ENCODE measurements around the gene MAML3. TPM values are rescaled to one million over a fixed set of nuclear protein-coding genes. Genes with fewer than 3 reads are reported as not detected.

Gene MAML3
- total and polyA plus RNA-seq, 2 donors, result 4.3 to 5.2 TPM

- Histone ChIP-seq H3K27ac (ENCODE audit: low read depth in 1 of 2, low read length in 1 of 2) (no peak overlapping the region), H3K36me3 (ENCODE audit: control insufficient read depth in 2 of 2, insufficient read depth in 2 of 2, low read length in 1 of 2) (no peaks in the 10 kb centered on the region), H3K27me3 (ENCODE audit: control insufficient read depth in 2 of 2, insufficient read depth in 1 of 2, low read length in 1 of 2) (no peaks in the 10 kb centered on the region), H3K9me3 (ENCODE audit: control insufficient read depth in 2 of 2, insufficient read depth in 1 of 2, low read length in 1 of 2) (no peaks in the 10 kb centered on the region), H3K4me3 (ENCODE audit: low read length in 2 of 2) (no peak overlapping the region), H3K4me1 (ENCODE audit: control insufficient read depth in 2 of 2, insufficient read depth in 2 of 2, low read length in 2 of 2) (peaks cover 0 to 33% of the 10 kb centered on the region in 2 donors)
- WGBS, result 99% methylated on average over 6 of the region's 6 CpGs
- DNase-seq (ENCODE audit: low read depth in 6 of 9, low spot score in 9 of 9), result no peak
Measured at GRCh38 chr4:139745111-139745639, 408.8 kb downstream of the MAML3 start.

GRCh38 chr4:139744232-139744631 is 409.8 kb downstream of the MAML3 start:
- no peak for DNase-seq (ENCODE audit: low read depth in 6 of 9, low spot score in 9 of 9)
- Histone ChIP-seq H3K4me1 (ENCODE audit: control insufficient read depth in 2 of 2, insufficient read depth in 2 of 2, low read length in 2 of 2) (peaks cover 0 to 34% of the 10 kb centered on the region in 2 donors), H3K9me3 (ENCODE audit: control insufficient read depth in 2 of 2, insufficient read depth in 1 of 2, low read length in 1 of 2) (no peaks in the 10 kb centered on the region), H3K27ac (ENCODE audit: low read depth in 1 of 2, low read length in 1 of 2) (no peak overlapping the region), H3K27me3 (ENCODE audit: control insufficient read depth in 2 of 2, insufficient read depth in 1 of 2, low read length in 1 of 2) (no peaks in the 10 kb centered on the region), H3K36me3 (ENCODE audit: control insufficient read depth in 2 of 2, insufficient read depth in 2 of 2, low read length in 1 of 2) (no peaks in the 10 kb centered on the region), H3K4me3 (ENCODE audit: low read length in 2 of 2) (no peak overlapping the region)
- 100% methylated on average over 1 of the region's 1 CpG for WGBS

DNA sequence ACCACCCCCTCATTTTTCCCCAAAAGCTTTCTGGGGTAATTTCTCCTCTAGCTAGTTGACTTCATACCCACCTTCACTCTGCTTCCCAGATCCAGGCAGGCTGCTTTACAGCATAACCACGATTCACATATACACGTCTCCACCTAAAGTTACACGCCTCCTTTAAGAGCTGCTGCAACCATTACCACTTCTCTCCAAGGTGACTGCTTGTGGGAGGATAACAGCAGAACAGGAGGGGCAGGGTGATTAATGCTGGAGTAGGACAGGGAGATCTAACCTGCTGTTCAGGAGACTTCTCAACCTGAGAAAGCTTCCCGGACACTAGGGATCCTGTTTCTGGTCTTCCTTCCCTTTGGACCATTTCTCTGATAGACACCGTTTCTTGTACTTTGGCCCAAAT is 411.0 kb downstream of the MAML3 start:
- DNase-seq (ENCODE audit: low read depth in 6 of 9, low spot score in 9 of 9), result no peak
- Histone ChIP-seq H3K4me1 (ENCODE audit: control insufficient read depth in 2 of 2, insufficient read depth in 2 of 2, low read length in 2 of 2) (peaks cover 0 to 25% of the 10 kb centered on the region in 2 donors), H3K27ac (ENCODE audit: low read depth in 1 of 2, low read length in 1 of 2) (no peak overlapping the region), H3K4me3 (ENCODE audit: low read length in 2 of 2) (no peak overlapping the region), H3K9me3 (ENCODE audit: control insufficient read depth in 2 of 2, insufficient read depth in 1 of 2, low read length in 1 of 2) (no peaks in the 10 kb centered on the region), H3K36me3 (ENCODE audit: control insufficient read depth in 2 of 2, insufficient read depth in 2 of 2, low read length in 1 of 2) (no peaks in the 10 kb centered on the region), H3K27me3 (ENCODE audit: control insufficient read depth in 2 of 2, insufficient read depth in 1 of 2, low read length in 1 of 2) (no peaks in the 10 kb centered on the region)
- WGBS, result 75% methylated on average over 5 of the region's 5 CpGs

GRCh38 chr4:139740531-139741041 is 413.4 kb downstream of the MAML3 start:
- no peaks in the 10 kb centered on the region for H3K9me3 ChIP-seq (ENCODE audit: control insufficient read depth in 2 of 2, insufficient read depth in 1 of 2, low read length in 1 of 2)
- H3K36me3 ChIP-seq (ENCODE audit: control insufficient read depth in 2 of 2, insufficient read depth in 2 of 2, low read length in 1 of 2), result no peaks in the 10 kb centered on the region
- peaks cover 4 to 7% of the 10 kb centered on the region in 2 donors for H3K27me3 ChIP-seq (ENCODE audit: control insufficient read depth in 2 of 2, insufficient read depth in 1 of 2, low read length in 1 of 2)
- H3K27ac ChIP-seq (ENCODE audit: low read depth in 1 of 2, low read length in 1 of 2), result peak overlapping the region; percentile 6 to 76
- H3K4me1 ChIP-seq (ENCODE audit: control insufficient read depth in 2 of 2, insufficient read depth in 2 of 2, low read length in 2 of 2), result peaks cover 4 to 21% of the 10 kb centered on the region in 2 donors
- DNase-seq (ENCODE audit: low read depth in 6 of 9, low spot score in 9 of 9), result peak in 2 of 9 donors; percentile 15 to 42
- 64% methylated on average over 10 of the region's 10 CpGs for WGBS
- H3K4me3 ChIP-seq (ENCODE audit: low read length in 2 of 2), result no peak overlapping the region

- Histone ChIP-seq H3K27ac (ENCODE audit: low read depth in 1 of 2, low read length in 1 of 2) (peak overlapping the region; percentile 76 to 81), H3K9me3 (ENCODE audit: control insufficient read depth in 2 of 2, insufficient read depth in 1 of 2, low read length in 1 of 2) (no peaks in the 10 kb centered on the region), H3K27me3 (ENCODE audit: control insufficient read depth in 2 of 2, insufficient read depth in 1 of 2, low read length in 1 of 2) (peaks cover 5 to 12% of the 10 kb centered on the region in 2 donors), H3K4me1 (ENCODE audit: control insufficient read depth in 2 of 2, insufficient read depth in 2 of 2, low read length in 2 of 2) (peaks cover 5 to 25% of the 10 kb centered on the region in 2 donors), H3K36me3 (ENCODE audit: control insufficient read depth in 2 of 2, insufficient read depth in 2 of 2, low read length in 1 of 2) (no peaks in the 10 kb centered on the region), H3K4me3 (ENCODE audit: low read length in 2 of 2) (no peak overlapping the region)
- no peak for DNase-seq (ENCODE audit: low read depth in 6 of 9, low spot score in 9 of 9)
- 92% methylated on average over 5 of the region's 5 CpGs for WGBS
Measured at GRCh38 chr4:139740121-139740520, 413.9 kb downstream of the MAML3 start.

DNA sequence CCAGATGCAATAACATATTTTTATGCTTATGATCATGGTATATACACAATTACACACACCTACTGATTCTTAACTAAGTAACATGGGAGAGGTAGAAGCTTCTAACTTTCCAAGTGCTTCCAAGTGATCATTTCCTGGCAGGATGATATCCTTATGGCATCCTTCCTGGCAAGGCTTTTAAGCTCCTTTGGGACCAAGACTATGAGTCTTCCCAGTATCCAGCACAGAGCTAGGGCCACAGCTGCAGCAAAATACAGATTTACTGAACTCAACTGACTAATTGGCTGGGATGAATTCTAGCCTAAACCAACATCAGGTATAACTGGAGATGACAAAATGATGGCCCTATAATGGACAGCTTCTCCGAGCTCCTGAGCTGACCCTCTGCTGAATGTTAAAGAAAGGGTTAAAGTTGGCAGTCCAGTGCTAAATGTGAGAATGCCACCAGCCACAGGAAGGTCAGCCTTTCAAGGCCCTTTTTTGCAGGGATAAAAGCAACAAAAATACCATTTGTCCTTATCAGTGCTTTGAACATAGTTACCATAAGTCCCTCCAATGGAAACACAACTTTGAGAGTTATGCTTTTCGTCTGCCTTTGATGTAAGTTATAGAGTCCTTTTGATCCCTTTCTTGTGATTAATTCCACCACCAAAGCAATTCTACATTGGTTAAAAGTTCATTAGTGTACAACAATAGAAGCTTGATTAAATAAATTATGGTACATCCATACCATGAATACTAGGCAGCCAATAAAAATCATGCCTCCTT is 415.0 kb downstream of the MAML3 start:
- 93% methylated on average over 2 of the region's 2 CpGs for WGBS
- no peak overlapping the region for H3K4me3 ChIP-seq (ENCODE audit: low read length in 2 of 2)
- H3K27ac ChIP-seq (ENCODE audit: low read depth in 1 of 2, low read length in 1 of 2), result no peak overlapping the region
- H3K36me3 ChIP-seq (ENCODE audit: control insufficient read depth in 2 of 2, insufficient read depth in 2 of 2, low read length in 1 of 2), result no peaks in the 10 kb centered on the region
- DNase-seq (ENCODE audit: low read depth in 6 of 9, low spot score in 9 of 9), result no peak
- H3K9me3 ChIP-seq (ENCODE audit: control insufficient read depth in 2 of 2, insufficient read depth in 1 of 2, low read length in 1 of 2), result no peaks in the 10 kb centered on the region
- H3K4me1 ChIP-seq (ENCODE audit: control insufficient read depth in 2 of 2, insufficient read depth in 2 of 2, low read length in 2 of 2), result peaks cover 11 to 34% of the 10 kb centered on the region in 2 donors
- peaks cover 5 to 17% of the 10 kb centered on the region in 2 donors for H3K27me3 ChIP-seq (ENCODE audit: control insufficient read depth in 2 of 2, insufficient read depth in 1 of 2, low read length in 1 of 2)

DNA sequence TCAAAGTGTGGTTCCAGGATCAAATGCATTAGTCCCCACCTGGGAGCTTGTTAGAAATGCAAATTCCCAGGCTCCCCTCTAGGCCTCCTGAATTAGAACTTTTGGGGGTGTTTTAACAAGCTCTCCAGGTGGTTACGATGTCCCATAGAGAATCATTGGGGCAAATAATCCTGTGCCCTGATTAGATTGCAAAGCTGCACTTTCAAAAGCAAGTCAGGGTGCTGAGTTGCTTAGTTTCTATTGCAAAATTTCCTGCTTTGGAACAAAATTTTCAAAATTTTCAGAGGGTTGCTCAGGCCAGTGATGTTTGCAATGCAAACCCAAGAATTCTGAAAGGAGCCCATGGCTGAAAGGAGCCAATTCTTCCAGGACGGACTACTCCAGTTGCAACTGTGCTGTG is 417.3 kb downstream of the MAML3 start:
- peaks cover 5 to 17% of the 10 kb centered on the region in 2 donors for H3K27me3 ChIP-seq (ENCODE audit: control insufficient read depth in 2 of 2, insufficient read depth in 1 of 2, low read length in 1 of 2)
- no peaks in the 10 kb centered on the region for H3K9me3 ChIP-seq (ENCODE audit: control insufficient read depth in 2 of 2, insufficient read depth in 1 of 2, low read length in 1 of 2)
- no peak for DNase-seq (ENCODE audit: low read depth in 6 of 9, low spot score in 9 of 9)
- no peak overlapping the region for H3K27ac ChIP-seq (ENCODE audit: low read depth in 1 of 2, low read length in 1 of 2)
- H3K4me3 ChIP-seq (ENCODE audit: low read length in 2 of 2), result no peak overlapping the region
- peaks cover 11 to 42% of the 10 kb centered on the region in 2 donors for H3K4me1 ChIP-seq (ENCODE audit: control insufficient read depth in 2 of 2, insufficient read depth in 2 of 2, low read length in 2 of 2)
- WGBS, result over 99% methylated on average over 2 of the region's 2 CpGs
- no peaks in the 10 kb centered on the region for H3K36me3 ChIP-seq (ENCODE audit: control insufficient read depth in 2 of 2, insufficient read depth in 2 of 2, low read length in 1 of 2)

GRCh38 chr4:139736274-139736660 is 417.7 kb downstream of the MAML3 start:
- DNase-seq (ENCODE audit: low read depth in 6 of 9, low spot score in 9 of 9), result peak in 1 of 9 donors; percentile 20
- Histone ChIP-seq H3K36me3 (ENCODE audit: control insufficient read depth in 2 of 2, insufficient read depth in 2 of 2, low read length in 1 of 2) (no peaks in the 10 kb centered on the region), H3K27me3 (ENCODE audit: control insufficient read depth in 2 of 2, insufficient read depth in 1 of 2, low read length in 1 of 2) (peaks cover 5 to 17% of the 10 kb centered on the region in 2 donors), H3K4me3 (ENCODE audit: low read length in 2 of 2) (no peak overlapping the region), H3K9me3 (ENCODE audit: control insufficient read depth in 2 of 2, insufficient read depth in 1 of 2, low read length in 1 of 2) (no peaks in the 10 kb centered on the region), H3K27ac (ENCODE audit: low read depth in 1 of 2, low read length in 1 of 2) (no peak overlapping the region), H3K4me1 (ENCODE audit: control insufficient read depth in 2 of 2, insufficient read depth in 2 of 2, low read length in 2 of 2) (peaks cover 11 to 41% of the 10 kb centered on the region in 2 donors)
- 95% methylated on average over 5 of the region's 5 CpGs for WGBS
